ENCODE results near the gene PEAK3.

GRCh38 chr19:2288338-2288817, 6.4 kb upstream of the PEAK3 start:
- no peak for TF ChIP-seq POLR2A (IDR thresholded peaks at IDR 0.05; ENCODE audit: low read length)
- TF ChIP-seq GATA1 (IDR thresholded peaks at IDR 0.05; ENCODE audit: low read depth, low read length) = no peak
